ENCODE results near the gene DIS3L2.

DNA sequence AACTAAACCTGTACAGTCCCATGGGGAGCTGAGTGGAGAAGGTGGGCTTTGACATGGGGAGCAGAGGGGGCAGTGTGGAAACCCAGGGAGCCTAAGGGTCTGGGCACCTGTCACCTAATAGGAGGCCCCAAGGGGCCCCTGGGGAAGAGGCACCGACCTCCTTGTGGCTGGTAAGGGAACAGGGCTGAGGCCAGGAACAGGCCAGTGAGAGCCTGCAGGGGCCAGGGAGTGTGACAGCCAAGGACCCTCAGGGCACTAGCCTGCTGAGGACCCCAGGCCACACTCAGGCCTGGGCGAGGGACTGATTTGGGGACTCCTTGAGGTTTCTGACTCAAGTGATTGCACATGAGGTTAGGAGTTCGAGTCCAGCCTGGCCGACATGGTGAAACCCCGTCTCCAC is 392.6 kb downstream of the DIS3L2 start:
- no peak for TF ChIP-seq CTCF (IDR thresholded peaks at IDR 0.05)
- no peak for TF ChIP-seq POLR2A (IDR thresholded peaks at IDR 0.05)
- no peak for TF ChIP-seq POLR2AphosphoS5 (IDR thresholded peaks at IDR 0.05)
